ENCODE data around the gene P3R3URF.

DNA sequence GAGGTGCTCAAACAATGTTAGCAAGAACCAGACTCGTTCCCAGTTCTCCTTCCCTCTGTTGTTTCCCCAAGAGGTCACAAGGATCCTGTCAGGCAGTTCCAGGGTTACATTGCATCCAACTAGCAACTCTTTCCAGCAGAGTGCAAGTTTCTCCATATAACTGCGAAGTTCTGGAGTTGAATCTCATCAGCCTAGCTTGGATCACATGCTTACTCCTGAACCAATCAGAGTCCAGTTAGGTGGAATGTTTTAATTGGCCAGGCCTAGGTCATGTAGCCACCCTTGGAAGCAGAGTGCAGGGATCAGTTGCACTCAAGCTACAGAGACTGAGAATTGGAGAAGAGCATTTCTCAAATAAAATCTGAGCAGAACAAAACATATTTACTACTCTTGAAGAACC, 28.0 kb downstream of the P3R3URF start:
- TF ChIP-seq, protein P1, sequence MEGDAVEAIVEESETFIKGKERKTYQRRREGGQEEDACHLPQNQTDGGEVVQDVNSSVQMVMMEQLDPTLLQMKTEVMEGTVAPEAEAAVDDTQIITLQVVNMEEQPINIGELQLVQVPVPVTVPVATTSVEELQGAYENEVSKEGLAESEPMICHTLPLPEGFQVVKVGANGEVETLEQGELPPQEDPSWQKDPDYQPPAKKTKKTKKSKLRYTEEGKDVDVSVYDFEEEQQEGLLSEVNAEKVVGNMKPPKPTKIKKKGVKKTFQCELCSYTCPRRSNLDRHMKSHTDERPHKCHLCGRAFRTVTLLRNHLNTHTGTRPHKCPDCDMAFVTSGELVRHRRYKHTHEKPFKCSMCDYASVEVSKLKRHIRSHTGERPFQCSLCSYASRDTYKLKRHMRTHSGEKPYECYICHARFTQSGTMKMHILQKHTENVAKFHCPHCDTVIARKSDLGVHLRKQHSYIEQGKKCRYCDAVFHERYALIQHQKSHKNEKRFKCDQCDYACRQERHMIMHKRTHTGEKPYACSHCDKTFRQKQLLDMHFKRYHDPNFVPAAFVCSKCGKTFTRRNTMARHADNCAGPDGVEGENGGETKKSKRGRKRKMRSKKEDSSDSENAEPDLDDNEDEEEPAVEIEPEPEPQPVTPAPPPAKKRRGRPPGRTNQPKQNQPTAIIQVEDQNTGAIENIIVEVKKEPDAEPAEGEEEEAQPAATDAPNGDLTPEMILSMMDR (IDR thresholded peaks at IDR 0.05): no peak
- TF ChIP-seq POLR2A (IDR thresholded peaks at IDR 0.05): no peak

All from Peyer's patch (tissue), 4 donors.